ENCODE measurements around the gene RGS2.
A peak's percentile ranks its signal among the peaks of the same experiment; 100 is the strongest.

The RGS2 gene

GRCh38 chr1:192797891-192798290 is 10.9 kb upstream of the RGS2 start:
- Histone ChIP-seq H3K27me3 (ENCODE audit: control insufficient read depth in 1 of 2, insufficient read depth in 1 of 2, low read length in 2 of 2) (no peaks in the 10 kb centered on the region), H3K4ac (ENCODE audit: low read depth in 1 of 2, low read length in 2 of 2) (no peak overlapping the region), H2BK5ac (ENCODE audit: low read depth, low read length, poor library complexity, severe bottlenecking) (no peak overlapping the region), H2AK5ac (ENCODE audit: low read length, severe bottlenecking) (no peak overlapping the region), H3K4me1 (ENCODE audit: control insufficient read depth, insufficient read depth, low read depth, low read length) (no peaks in the 10 kb centered on the region), H3K9ac (ENCODE audit: low read length) (no peak overlapping the region), H3K14ac (ENCODE audit: low read length in 2 of 2) (no peak overlapping the region), H3K9me3 (ENCODE audit: control insufficient read depth, low read length) (no peaks in the 10 kb centered on the region), H3K18ac (ENCODE audit: low read depth in 1 of 2, low read length in 2 of 2) (no peak overlapping the region), H2BK120ac (ENCODE audit: low read depth, low read length) (no peak overlapping the region), H2AFZ (ENCODE audit: low read depth, low read length) (no peak overlapping the region), H3K36me3 (ENCODE audit: control insufficient read depth in 1 of 2, insufficient read depth in 2 of 2, low read depth in 1 of 2, low read length in 2 of 2) (no peaks in the 10 kb centered on the region), H4K91ac (ENCODE audit: low read length) (no peak overlapping the region), H2BK15ac (ENCODE audit: low read depth, poor library complexity, severe bottlenecking) (no peak overlapping the region), H3K79me1 (replicated peaks; ENCODE audit: low read length, poor library complexity, severe bottlenecking) (no peaks in the 10 kb centered on the region), H3K23ac (ENCODE audit: low read length in 2 of 2) (no peak overlapping the region), H2BK12ac (ENCODE audit: low read length in 2 of 2) (no peak overlapping the region), H3K4me3 (ENCODE audit: insufficient read depth in 1 of 2, low read depth in 1 of 2, low read length in 2 of 2) (no peak overlapping the region), H3K27ac (ENCODE audit: low read length, poor library complexity, severe bottlenecking) (no peak overlapping the region), H4K8ac (ENCODE audit: low read length) (no peak overlapping the region), H3K4me2 (ENCODE audit: low read length, poor library complexity, severe bottlenecking) (no peak overlapping the region)
- DNase-seq: no peak
- WGBS: 93% methylated on average over 6 of the region's 7 CpGs

GRCh38 chr1:192801451-192801850 is 7.4 kb upstream of the RGS2 start:
- no peak overlapping the region for H2BK120ac ChIP-seq (ENCODE audit: low read depth, low read length)
- no peaks in the 10 kb centered on the region for H3K79me1 ChIP-seq (replicated peaks; ENCODE audit: low read length, poor library complexity, severe bottlenecking)
- no peak overlapping the region for H2BK15ac ChIP-seq (ENCODE audit: low read depth, poor library complexity, severe bottlenecking)
- H2BK12ac ChIP-seq (ENCODE audit: low read length in 2 of 2): no peak overlapping the region
- H3K23ac ChIP-seq (ENCODE audit: low read length in 2 of 2): no peak overlapping the region
- WGBS: 100% methylated on average over 1 of the region's 2 CpGs
- no peaks in the 10 kb centered on the region for H3K9me3 ChIP-seq (ENCODE audit: control insufficient read depth, low read length)
- H4K8ac ChIP-seq (ENCODE audit: low read length): no peak overlapping the region
- no peak overlapping the region for H3K18ac ChIP-seq (ENCODE audit: low read depth in 1 of 2, low read length in 2 of 2)
- H3K36me3 ChIP-seq (ENCODE audit: control insufficient read depth in 1 of 2, insufficient read depth in 2 of 2, low read depth in 1 of 2, low read length in 2 of 2): no peaks in the 10 kb centered on the region
- H3K4me3 ChIP-seq (ENCODE audit: insufficient read depth in 1 of 2, low read depth in 1 of 2, low read length in 2 of 2): no peak overlapping the region
- no peak overlapping the region for H4K91ac ChIP-seq (ENCODE audit: low read length)
- no peak overlapping the region for H3K4ac ChIP-seq (ENCODE audit: low read depth in 1 of 2, low read length in 2 of 2)
- no peak overlapping the region for H3K27ac ChIP-seq (ENCODE audit: low read length, poor library complexity, severe bottlenecking)
- H3K14ac ChIP-seq (ENCODE audit: low read length in 2 of 2): no peak overlapping the region
- H2AK5ac ChIP-seq (ENCODE audit: low read length, severe bottlenecking): no peak overlapping the region
- DNase-seq: no peak
- H3K4me1 ChIP-seq (ENCODE audit: control insufficient read depth, insufficient read depth, low read depth, low read length): no peaks in the 10 kb centered on the region
- no peak overlapping the region for H3K4me2 ChIP-seq (ENCODE audit: low read length, poor library complexity, severe bottlenecking)
- H2BK5ac ChIP-seq (ENCODE audit: low read depth, low read length, poor library complexity, severe bottlenecking): no peak overlapping the region
- H3K27me3 ChIP-seq (ENCODE audit: control insufficient read depth in 1 of 2, insufficient read depth in 1 of 2, low read length in 2 of 2): no peaks in the 10 kb centered on the region
- H2AFZ ChIP-seq (ENCODE audit: low read depth, low read length): no peak overlapping the region
- H3K9ac ChIP-seq (ENCODE audit: low read length): peak overlapping the region; percentile 66

GRCh38 chr1:192802406-192802805 is 6.4 kb upstream of the RGS2 start:
- Histone ChIP-seq H2BK12ac (ENCODE audit: low read length in 2 of 2) (no peak overlapping the region), H3K79me1 (replicated peaks; ENCODE audit: low read length, poor library complexity, severe bottlenecking) (no peaks in the 10 kb centered on the region), H3K23ac (ENCODE audit: low read length in 2 of 2) (no peak overlapping the region), H3K4me3 (ENCODE audit: insufficient read depth in 1 of 2, low read depth in 1 of 2, low read length in 2 of 2) (no peak overlapping the region), H3K27ac (ENCODE audit: low read length, poor library complexity, severe bottlenecking) (no peak overlapping the region), H3K9me3 (ENCODE audit: control insufficient read depth, low read length) (no peaks in the 10 kb centered on the region), H3K4me2 (ENCODE audit: low read length, poor library complexity, severe bottlenecking) (no peak overlapping the region), H4K91ac (ENCODE audit: low read length) (no peak overlapping the region), H3K14ac (ENCODE audit: low read length in 2 of 2) (no peak overlapping the region), H3K4ac (ENCODE audit: low read depth in 1 of 2, low read length in 2 of 2) (no peak overlapping the region), H3K9ac (ENCODE audit: low read length) (no peak overlapping the region), H4K8ac (ENCODE audit: low read length) (no peak overlapping the region), H2BK15ac (ENCODE audit: low read depth, poor library complexity, severe bottlenecking) (no peak overlapping the region), H2BK120ac (ENCODE audit: low read depth, low read length) (no peak overlapping the region), H3K36me3 (ENCODE audit: control insufficient read depth in 1 of 2, insufficient read depth in 2 of 2, low read depth in 1 of 2, low read length in 2 of 2) (no peaks in the 10 kb centered on the region), H2AFZ (ENCODE audit: low read depth, low read length) (no peak overlapping the region), H2BK5ac (ENCODE audit: low read depth, low read length, poor library complexity, severe bottlenecking) (no peak overlapping the region), H3K27me3 (ENCODE audit: control insufficient read depth in 1 of 2, insufficient read depth in 1 of 2, low read length in 2 of 2) (no peaks in the 10 kb centered on the region), H3K18ac (ENCODE audit: low read depth in 1 of 2, low read length in 2 of 2) (no peak overlapping the region), H3K4me1 (ENCODE audit: control insufficient read depth, insufficient read depth, low read depth, low read length) (no peaks in the 10 kb centered on the region), H2AK5ac (ENCODE audit: low read length, severe bottlenecking) (no peak overlapping the region)
- DNase-seq: no peak

GRCh38 chr1:192803501-192803900 is 5.3 kb upstream of the RGS2 start:
- H2BK120ac ChIP-seq (ENCODE audit: low read depth, low read length): no peak overlapping the region
- no peaks in the 10 kb centered on the region for H3K79me1 ChIP-seq (replicated peaks; ENCODE audit: low read length, poor library complexity, severe bottlenecking)
- H3K4me1 ChIP-seq (ENCODE audit: control insufficient read depth, insufficient read depth, low read depth, low read length): peaks cover 3% of the 10 kb centered on the region
- H4K91ac ChIP-seq (ENCODE audit: low read length): no peak overlapping the region
- no peak overlapping the region for H2BK15ac ChIP-seq (ENCODE audit: low read depth, poor library complexity, severe bottlenecking)
- H3K18ac ChIP-seq (ENCODE audit: low read depth in 1 of 2, low read length in 2 of 2): no peak overlapping the region
- no peaks in the 10 kb centered on the region for H3K36me3 ChIP-seq (ENCODE audit: control insufficient read depth in 1 of 2, insufficient read depth in 2 of 2, low read depth in 1 of 2, low read length in 2 of 2)
- no peak overlapping the region for H3K4ac ChIP-seq (ENCODE audit: low read depth in 1 of 2, low read length in 2 of 2)
- no peak overlapping the region for H2BK12ac ChIP-seq (ENCODE audit: low read length in 2 of 2)
- H4K8ac ChIP-seq (ENCODE audit: low read length): no peak overlapping the region
- no peaks in the 10 kb centered on the region for H3K27me3 ChIP-seq (ENCODE audit: control insufficient read depth in 1 of 2, insufficient read depth in 1 of 2, low read length in 2 of 2)
- no peak overlapping the region for H3K14ac ChIP-seq (ENCODE audit: low read length in 2 of 2)
- no peaks in the 10 kb centered on the region for H3K9me3 ChIP-seq (ENCODE audit: control insufficient read depth, low read length)
- H2AFZ ChIP-seq (ENCODE audit: low read depth, low read length): no peak overlapping the region
- no peak overlapping the region for H3K4me2 ChIP-seq (ENCODE audit: low read length, poor library complexity, severe bottlenecking)
- H2BK5ac ChIP-seq (ENCODE audit: low read depth, low read length, poor library complexity, severe bottlenecking): no peak overlapping the region
- DNase-seq: no peak
- H3K9ac ChIP-seq (ENCODE audit: low read length): no peak overlapping the region
- H3K27ac ChIP-seq (ENCODE audit: low read length, poor library complexity, severe bottlenecking): no peak overlapping the region
- H2AK5ac ChIP-seq (ENCODE audit: low read length, severe bottlenecking): no peak overlapping the region
- H3K4me3 ChIP-seq (ENCODE audit: insufficient read depth in 1 of 2, low read depth in 1 of 2, low read length in 2 of 2): no peak overlapping the region
- H3K23ac ChIP-seq (ENCODE audit: low read length in 2 of 2): no peak overlapping the region

All from mesenchymal stem cell (in vitro differentiated cells and primary cell).